Liver (tissue), 9 donors: ENCODE data around the gene SMAD1. TPM values are rescaled to one million over a fixed set of nuclear protein-coding genes. Genes with fewer than 3 reads are reported as not detected.

Experiments used
- DNase-seq: peaks from one replicate; pipeline ENCODE4 v3.0.0-alpha.2; 2017; ENCODE audit warnings: low spot score
- H3K27ac ChIP-seq, 2 donors: one replicate each; pipeline ENCODE4 v1.7.0; 2013; ENCODE audit warnings: inconsistent platforms in 2 of 2, low read length in 2 of 2, control low read depth in 1 of 2, low read depth in 1 of 2, mild to moderate bottlenecking in 1 of 2
- H3K27me3 ChIP-seq, 4 donors: one replicate each; pipeline versions ENCODE4 v1.6.1 to v1.7.0; 2013; ENCODE audit warnings: low read length in 3 of 4, inconsistent platforms in 1 of 4, mild to moderate bottlenecking in 1 of 4, moderate library complexity in 1 of 4; ENCODE audit not compliant: control insufficient read depth in 4 of 4, insufficient read depth in 4 of 4
- H3K36me3 ChIP-seq, 4 donors: one replicate each; pipeline versions ENCODE4 v1.6.1 to v1.7.0; 2013; ENCODE audit warnings: low read length in 3 of 4, mild to moderate bottlenecking in 3 of 4, low read depth in 1 of 4, moderate library complexity in 1 of 4; ENCODE audit not compliant: control insufficient read depth in 4 of 4, insufficient read depth in 3 of 4
- H3K4me1 ChIP-seq, 4 donors: one replicate each; pipeline versions ENCODE4 v1.6.1 to v1.7.0; 2013; ENCODE audit warnings: low read length in 3 of 4, mild to moderate bottlenecking in 3 of 4, moderate library complexity in 1 of 4; ENCODE audit not compliant: control insufficient read depth in 4 of 4, insufficient read depth in 4 of 4
- H3K4me3 ChIP-seq, 3 donors: one replicate each; pipeline versions ENCODE4 v1.6.1 to v1.7.0; 2013; ENCODE audit warnings: low read length in 3 of 3, control low read depth in 1 of 3, low read depth in 1 of 3, mild to moderate bottlenecking in 1 of 3
- H3K9ac ChIP-seq, 2 donors: one replicate each; pipeline ENCODE4 v1.7.0; 2013; ENCODE audit warnings: low read length in 2 of 2, mild to moderate bottlenecking in 2 of 2, moderate library complexity in 2 of 2, control low read depth in 1 of 2, low read depth in 1 of 2
- H3K9me3 ChIP-seq, 4 donors: one replicate each; pipeline versions ENCODE4 v1.6.1 to v1.7.0; 2013; ENCODE audit warnings: low read length in 3 of 4; ENCODE audit not compliant: control insufficient read depth in 4 of 4
- CTCF ChIP-seq: fragments of 150-350 bp; IDR thresholded peaks from 2 replicates; pipeline ENCODE4 v1.5.1; 2017; ENCODE audit warnings: improper control_type of control experiment, low read depth, low read length; ENCODE audit not compliant: missing input control
- EGR1 ChIP-seq, 2 donors: IDR thresholded peaks; 2 replicates each; pipeline ENCODE4 v1.6.1; 2016 to 2018; ENCODE audit warnings: antibody characterized with exemption in 2 of 2, low read depth in 2 of 2
- FOXA1 ChIP-seq: IDR thresholded peaks from 2 replicates; pipeline ENCODE4 v1.6.1; 2016; ENCODE audit warnings: antibody characterized with exemption
- FOXA2 ChIP-seq: IDR thresholded peaks from 2 replicates; pipeline ENCODE4 v1.6.1; 2016; ENCODE audit warnings: antibody characterized with exemption
- GABPA ChIP-seq, 2 donors: IDR thresholded peaks in 1 of 2; conservative IDR thresholded peaks in 1 of 2; 2 replicates each; pipeline ENCODE4 v1.6.1; 2016; ENCODE audit warnings: antibody characterized with exemption in 2 of 2, mild to moderate bottlenecking in 1 of 2, moderate library complexity in 1 of 2
- HNF4A ChIP-seq, 2 donors: conservative IDR thresholded peaks; 2 replicates each; pipeline ENCODE4 v1.6.1; 2016; ENCODE audit warnings: antibody characterized with exemption in 2 of 2, mild to moderate bottlenecking in 2 of 2
- HNF4G ChIP-seq: IDR thresholded peaks from 2 replicates; pipeline ENCODE4 v1.6.1; 2016; ENCODE audit warnings: antibody characterized with exemption
- NR2F2 ChIP-seq: IDR thresholded peaks from 2 replicates; pipeline ENCODE4 v1.6.1; 2016; ENCODE audit warnings: antibody characterized with exemption
- RAD21 ChIP-seq, 2 donors: IDR thresholded peaks; 2 replicates each; pipeline ENCODE4 v1.6.1; 2016; ENCODE audit warnings: antibody characterized with exemption in 2 of 2, mild to moderate bottlenecking in 2 of 2
- RXRA ChIP-seq, 2 donors: IDR thresholded peaks; 2 replicates each; pipeline ENCODE4 v1.6.1; 2017 to 2018; ENCODE audit warnings: antibody characterized with exemption in 2 of 2, mild to moderate bottlenecking in 1 of 2
- SP1 ChIP-seq: IDR thresholded peaks from 2 replicates; pipeline ENCODE4 v1.6.1; 2018; ENCODE audit warnings: antibody characterized with exemption, mild to moderate bottlenecking
- TAF1 ChIP-seq: conservative IDR thresholded peaks from 2 replicates; pipeline ENCODE4 v1.6.1; 2016; ENCODE audit warnings: antibody characterized with exemption, mild to moderate bottlenecking
- YY1 ChIP-seq: IDR thresholded peaks from 2 replicates; pipeline ENCODE4 v1.6.1; 2016; ENCODE audit warnings: antibody characterized with exemption, mild to moderate bottlenecking
- WGBS: extraction: QIAGEN DNeasy Blood & Tissue Kit; methylation state at CpG from one replicate; pipeline ENCODE4 v1.1.7; 2013; 5-methylcytosine and 5-hydroxymethylcytosine counted together
- polyA plus RNA-seq, 2 donors: library from polyadenylated mRNA; stranded (reverse) in 1 of 2; unstranded in 1 of 2; fragments of 200-250 nt in 1 of 2; fragments of >200 nt in 1 of 2; fragmentation: Nextera tagmentation in 1 of 2; extraction: Ambion mirVana in 1 of 2; gene quantifications; one replicate each; pipeline versions ENCODE4 v1.2.1 to v1.2.3, GENCODE V29; 2013 to 2015
- total RNA-seq, 2 donors: library from RNA; depleted of rRNA; stranded (reverse); fragments of >200 nt; gene quantifications; one replicate each; pipeline ENCODE4 v1.2.3, GENCODE V29; 2014
- TF ChIP-seq, protein P1 (sequence below): IDR thresholded peaks from 2 replicates; pipeline ENCODE4 v1.6.1; 2016; ENCODE audit warnings: antibody characterized with exemption
- TF ChIP-seq, protein P2 (sequence below): IDR thresholded peaks from 2 replicates; pipeline ENCODE4 v1.6.1; 2016; ENCODE audit warnings: antibody characterized with exemption
- TF ChIP-seq, protein P3 (sequence below): IDR thresholded peaks from 2 replicates; pipeline ENCODE4 v1.6.1; 2016; ENCODE audit warnings: antibody characterized with exemption, mild to moderate bottlenecking
- donor health status: healthy.
- donor health status: healthy.
- donor health status: healthy.
- donor health status: healthy.
- donor health status: healthy.

Gene SMAD1
- total and polyA plus RNA-seq, 4 donors = 6.3 to 43.8 (median 14.6) TPM

DNA sequence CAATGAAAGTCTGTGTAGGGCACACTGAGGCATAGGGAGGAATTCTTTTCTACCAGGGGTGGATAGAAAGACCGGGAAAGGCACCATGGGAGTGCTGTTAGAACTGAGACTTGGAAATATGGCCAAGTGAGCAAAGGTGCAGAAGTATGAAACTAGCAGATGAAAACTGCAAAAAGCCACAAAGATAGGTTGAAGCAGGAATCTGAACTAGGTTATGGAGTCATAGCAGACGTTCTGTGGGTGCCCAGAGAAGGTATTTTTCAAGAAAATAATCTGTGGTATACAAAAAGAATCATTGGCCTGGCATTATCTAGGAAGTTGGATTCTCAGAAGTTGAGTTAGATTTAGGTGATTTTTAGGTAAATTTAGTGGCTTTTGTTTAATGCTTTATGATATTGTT is 48.5 kb downstream of the SMAD1 start:
- H3K9me3 ChIP-seq = no peaks in the 10 kb centered on the region
- DNase-seq = no peak
- H3K27me3 ChIP-seq = no peaks in the 10 kb centered on the region
- no peak overlapping the region for H3K4me3 ChIP-seq
- 81% methylated on average over 2 of the region's 2 CpGs for WGBS
- TF ChIP-seq, protein P1, sequence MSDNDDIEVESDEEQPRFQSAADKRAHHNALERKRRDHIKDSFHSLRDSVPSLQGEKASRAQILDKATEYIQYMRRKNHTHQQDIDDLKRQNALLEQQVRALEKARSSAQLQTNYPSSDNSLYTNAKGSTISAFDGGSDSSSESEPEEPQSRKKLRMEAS = no peak
- no peak for TF ChIP-seq HNF4G
- TF ChIP-seq, protein P2, sequence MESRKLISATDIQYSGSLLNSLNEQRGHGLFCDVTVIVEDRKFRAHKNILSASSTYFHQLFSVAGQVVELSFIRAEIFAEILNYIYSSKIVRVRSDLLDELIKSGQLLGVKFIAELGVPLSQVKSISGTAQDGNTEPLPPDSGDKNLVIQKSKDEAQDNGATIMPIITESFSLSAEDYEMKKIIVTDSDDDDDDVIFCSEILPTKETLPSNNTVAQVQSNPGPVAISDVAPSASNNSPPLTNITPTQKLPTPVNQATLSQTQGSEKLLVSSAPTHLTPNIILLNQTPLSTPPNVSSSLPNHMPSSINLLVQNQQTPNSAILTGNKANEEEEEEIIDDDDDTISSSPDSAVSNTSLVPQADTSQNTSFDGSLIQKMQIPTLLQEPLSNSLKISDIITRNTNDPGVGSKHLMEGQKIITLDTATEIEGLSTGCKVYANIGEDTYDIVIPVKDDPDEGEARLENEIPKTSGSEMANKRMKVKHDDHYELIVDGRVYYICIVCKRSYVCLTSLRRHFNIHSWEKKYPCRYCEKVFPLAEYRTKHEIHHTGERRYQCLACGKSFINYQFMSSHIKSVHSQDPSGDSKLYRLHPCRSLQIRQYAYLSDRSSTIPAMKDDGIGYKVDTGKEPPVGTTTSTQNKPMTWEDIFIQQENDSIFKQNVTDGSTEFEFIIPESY = no peak
- TF ChIP-seq YY1 = no peak
- TF ChIP-seq NR2F2 = no peak
- TF ChIP-seq FOXA1 = no peak
- no peak for TF ChIP-seq FOXA2
- TF ChIP-seq TAF1 = no peak
- TF ChIP-seq RAD21 (IDR thresholded peaks at IDR 0.05) = no peak
- no peak for TF ChIP-seq EGR1 (IDR thresholded peaks at IDR 0.05; ENCODE audit: low read depth in 2 of 2)
- no peak for TF ChIP-seq CTCF
- no peak for TF ChIP-seq SP1
- no peak for TF ChIP-seq HNF4A (conservative IDR thresholded peaks at IDR 0.05)
- TF ChIP-seq, protein P3, sequence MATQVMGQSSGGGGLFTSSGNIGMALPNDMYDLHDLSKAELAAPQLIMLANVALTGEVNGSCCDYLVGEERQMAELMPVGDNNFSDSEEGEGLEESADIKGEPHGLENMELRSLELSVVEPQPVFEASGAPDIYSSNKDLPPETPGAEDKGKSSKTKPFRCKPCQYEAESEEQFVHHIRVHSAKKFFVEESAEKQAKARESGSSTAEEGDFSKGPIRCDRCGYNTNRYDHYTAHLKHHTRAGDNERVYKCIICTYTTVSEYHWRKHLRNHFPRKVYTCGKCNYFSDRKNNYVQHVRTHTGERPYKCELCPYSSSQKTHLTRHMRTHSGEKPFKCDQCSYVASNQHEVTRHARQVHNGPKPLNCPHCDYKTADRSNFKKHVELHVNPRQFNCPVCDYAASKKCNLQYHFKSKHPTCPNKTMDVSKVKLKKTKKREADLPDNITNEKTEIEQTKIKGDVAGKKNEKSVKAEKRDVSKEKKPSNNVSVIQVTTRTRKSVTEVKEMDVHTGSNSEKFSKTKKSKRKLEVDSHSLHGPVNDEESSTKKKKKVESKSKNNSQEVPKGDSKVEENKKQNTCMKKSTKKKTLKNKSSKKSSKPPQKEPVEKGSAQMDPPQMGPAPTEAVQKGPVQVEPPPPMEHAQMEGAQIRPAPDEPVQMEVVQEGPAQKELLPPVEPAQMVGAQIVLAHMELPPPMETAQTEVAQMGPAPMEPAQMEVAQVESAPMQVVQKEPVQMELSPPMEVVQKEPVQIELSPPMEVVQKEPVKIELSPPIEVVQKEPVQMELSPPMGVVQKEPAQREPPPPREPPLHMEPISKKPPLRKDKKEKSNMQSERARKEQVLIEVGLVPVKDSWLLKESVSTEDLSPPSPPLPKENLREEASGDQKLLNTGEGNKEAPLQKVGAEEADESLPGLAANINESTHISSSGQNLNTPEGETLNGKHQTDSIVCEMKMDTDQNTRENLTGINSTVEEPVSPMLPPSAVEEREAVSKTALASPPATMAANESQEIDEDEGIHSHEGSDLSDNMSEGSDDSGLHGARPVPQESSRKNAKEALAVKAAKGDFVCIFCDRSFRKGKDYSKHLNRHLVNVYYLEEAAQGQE = no peak
- no peak for TF ChIP-seq GABPA (IDR thresholded peaks at IDR 0.05 in 1 of 2, conservative IDR thresholded peaks at IDR 0.05 in 1 of 2)
- H3K9ac ChIP-seq = no peak overlapping the region
- H3K4me1 ChIP-seq = peaks cover 2 to 13% (median 7%) of the 10 kb centered on the region in 4 donors
- H3K27ac ChIP-seq = no peak overlapping the region
- H3K36me3 ChIP-seq = peaks cover 0 to 3% (median 1%) of the 10 kb centered on the region in 4 donors

DNA sequence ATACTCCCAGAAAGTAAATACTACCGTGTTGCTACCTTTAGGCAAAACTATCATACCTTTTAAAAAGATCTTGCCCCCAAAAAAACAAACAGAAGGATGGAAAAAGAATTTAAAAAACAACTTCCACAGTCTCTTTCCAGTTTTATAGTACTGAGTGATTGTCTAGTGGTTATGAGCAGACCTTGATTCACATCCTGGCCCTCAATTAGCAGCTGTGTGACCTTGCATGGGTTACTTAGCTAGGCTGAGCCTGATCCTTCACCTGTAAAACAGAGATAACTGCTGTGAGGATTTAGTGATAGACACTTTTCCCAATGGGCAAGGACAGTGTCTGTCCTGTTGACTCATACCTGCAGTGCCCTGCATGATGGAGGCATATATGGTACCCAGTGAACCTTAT is 49.0 kb downstream of the SMAD1 start:
- Histone ChIP-seq H3K4me1 (peaks cover 0 to 8% (median 5%) of the 10 kb centered on the region in 4 donors), H3K36me3 (peaks cover 0 to 3% (median 1%) of the 10 kb centered on the region in 4 donors), H3K27me3 (no peaks in the 10 kb centered on the region), H3K9ac (no peak overlapping the region), H3K27ac (no peak overlapping the region), H3K4me3 (no peak overlapping the region), H3K9me3 (no peaks in the 10 kb centered on the region)
- no peak for DNase-seq
- 89% methylated on average over 1 of the region's 1 CpG for WGBS
- TF ChIP-seq TAF1 (no peak), GABPA (IDR thresholded peaks at IDR 0.05 in 1 of 2, conservative IDR thresholded peaks at IDR 0.05 in 1 of 2) (no peak), HNF4G (no peak), YY1 (no peak), FOXA2 (no peak), SP1 (no peak), CTCF (no peak), RXRA (IDR thresholded peaks at IDR 0.05) (no peak)
- TF ChIP-seq, protein P2 = no peak
